PC-3 (cell line): ENCODE results near the gene VRTN. TPM values are rescaled to one million over a fixed set of nuclear protein-coding genes. Genes with fewer than 3 reads are reported as not detected.

Experiments used
- ATAC-seq: fragments of 200-7000 bp; cut with Tn5 transposase; 2 replicates; pipeline ENCODE4 v1.9.1; 2020; ENCODE audit warnings: mild to moderate bottlenecking, moderate library complexity
- Bru-seq: library from RNA; stranded (reverse); fragments of 400-500 nt; gene quantifications from one replicate; lab custom pipeline; 2021; lab: Mats Ljungman, UMichigan
- BruChase-seq, 2 experiments: library from RNA; stranded (reverse); fragments of 400-500 nt; gene quantifications; one replicate each; lab custom pipeline; 2021; lab: Mats Ljungman, UMichigan
- BruUV-seq: library from RNA; stranded (reverse); fragments of 400-500 nt; replicated peaks from 2 replicates; lab custom pipeline; 2021; lab: Mats Ljungman, UMichigan
- CTCF ChIA-PET: fragments of 300-600 bp; sonication (Branson Sonifier 250); formaldehyde crosslinking; loops from one replicate; lab custom pipeline; 2022; ENCODE audit warnings: antibody characterized with exemption; lab: Charles Lee
- POLR2A ChIA-PET: fragments of 300-600 bp; sonication (Branson Sonifier 250); formaldehyde crosslinking; loops from one replicate; lab custom pipeline; 2022; ENCODE audit warnings: antibody characterized with exemption; ENCODE audit not compliant: unreplicated experiment; lab: Charles Lee
- DNase-seq: peaks from one replicate; pipeline ENCODE4 v3.0.0-alpha.2; 2015
- H2AFZ ChIP-seq: fragments of 300-600 bp; sonication (generic); 2 replicates; pipeline ENCODE4 v1.6.0; 2016; ENCODE audit warnings: antibody characterized with exemption, low read length
- H3F3A ChIP-seq: fragments of 300-600 bp; sonication (generic); one replicate; pipeline ENCODE4 v1.6.0; 2017; ENCODE audit warnings: antibody characterized with exemption, low read length, control low read depth, mild to moderate bottlenecking; ENCODE audit not compliant: unreplicated experiment
- H3K27ac ChIP-seq: fragments of 300-600 bp; sonication (generic); 2 replicates; pipeline ENCODE4 v1.5.1; 2016; ENCODE audit warnings: mild to moderate bottlenecking, low read length
- H3K27me3 ChIP-seq: fragments of 300-600 bp; sonication (generic); 2 replicates; pipeline ENCODE4 v1.6.1; 2016; ENCODE audit warnings: low read length, mixed read lengths
- H3K36me3 ChIP-seq: fragments of 300-600 bp; sonication (generic); 2 replicates; pipeline ENCODE4 v1.6.1; 2016; ENCODE audit warnings: low read depth, mixed run types, low read length, mixed read lengths
- H3K4me1 ChIP-seq: fragments of 300-600 bp; sonication (generic); 2 replicates; pipeline ENCODE4 v1.5.1; 2016; ENCODE audit warnings: low read length; ENCODE audit not compliant: insufficient read depth
- H3K4me2 ChIP-seq: fragments of 300-600 bp; sonication (generic); 2 replicates; pipeline ENCODE4 v1.6.0; 2016; ENCODE audit warnings: low read length
- H3K4me3 ChIP-seq: fragments of 300-600 bp; sonication (generic); 2 replicates; pipeline ENCODE4 v1.5.1; 2016; ENCODE audit warnings: mild to moderate bottlenecking, low read length, mixed read lengths
- H3K79me2 ChIP-seq: fragments of 300-600 bp; sonication (generic); 2 replicates; pipeline ENCODE4 v1.6.1; 2017; ENCODE audit warnings: low read length, mixed read lengths
- H3K9ac ChIP-seq: fragments of 300-600 bp; sonication (generic); 2 replicates; pipeline ENCODE4 v1.6.0; 2016; ENCODE audit warnings: mild to moderate bottlenecking, low read length
- H3K9me2 ChIP-seq: fragments of 300-600 bp; sonication (generic); replicated peaks from 2 replicates; pipeline ENCODE4 v1.6.1; 2016; ENCODE audit warnings: mixed run types, low read length, mixed read lengths
- H3K9me3 ChIP-seq: fragments of 300-600 bp; sonication (generic); 2 replicates; pipeline ENCODE4 v1.6.1; 2016; ENCODE audit warnings: low read length, mixed read lengths
- H4K20me1 ChIP-seq: fragments of 300-600 bp; sonication (generic); 2 replicates; pipeline ENCODE4 v1.6.1; 2016; ENCODE audit warnings: low read length, mixed read lengths
- EZH2 ChIP-seq: fragments of 300-600 bp; sonication (generic); IDR thresholded peaks from one replicate; pipeline ENCODE4 v1.6.1; 2017; ENCODE audit warnings: antibody characterized with exemption, mild to moderate bottlenecking, low read length; ENCODE audit not compliant: unreplicated experiment
- EZH2phosphoT487 ChIP-seq: fragments of 300-600 bp; sonication (generic); IDR thresholded peaks from 2 replicates; pipeline ENCODE4 v1.6.1; 2018; ENCODE audit warnings: mild to moderate bottlenecking, antibody characterized with exemption, low read length, borderline replicate concordance
- intact Hi-C: fragments of 100-400 bp; cut with micrococcal nuclease; formaldehyde crosslinking; loops from 2 replicates; pipeline ENCODE4 v1.9.0; 2023
- long read RNA-seq: library from polyadenylated mRNA; unstranded; transcript quantifications from one replicate; pipeline ENCODE4 v2.0.0, GENCODE V29; 2021; ENCODE audit not compliant: unreplicated experiment
- total RNA-seq: library from RNA; depleted of rRNA; stranded (reverse); fragments of >200 nt; gene quantifications from 2 replicates; pipeline ENCODE4 v1.2.3, GENCODE V29; 2014; rRNA removed
- TF ChIP-seq, protein P1 (sequence below): fragments of 300-600 bp; sonication (generic); conservative IDR thresholded peaks from 2 replicates; pipeline ENCODE4 v1.5.1; 2017; ENCODE audit warnings: antibody characterized with exemption, low read depth, mild to moderate bottlenecking, low read length

Gene VRTN, protein sequence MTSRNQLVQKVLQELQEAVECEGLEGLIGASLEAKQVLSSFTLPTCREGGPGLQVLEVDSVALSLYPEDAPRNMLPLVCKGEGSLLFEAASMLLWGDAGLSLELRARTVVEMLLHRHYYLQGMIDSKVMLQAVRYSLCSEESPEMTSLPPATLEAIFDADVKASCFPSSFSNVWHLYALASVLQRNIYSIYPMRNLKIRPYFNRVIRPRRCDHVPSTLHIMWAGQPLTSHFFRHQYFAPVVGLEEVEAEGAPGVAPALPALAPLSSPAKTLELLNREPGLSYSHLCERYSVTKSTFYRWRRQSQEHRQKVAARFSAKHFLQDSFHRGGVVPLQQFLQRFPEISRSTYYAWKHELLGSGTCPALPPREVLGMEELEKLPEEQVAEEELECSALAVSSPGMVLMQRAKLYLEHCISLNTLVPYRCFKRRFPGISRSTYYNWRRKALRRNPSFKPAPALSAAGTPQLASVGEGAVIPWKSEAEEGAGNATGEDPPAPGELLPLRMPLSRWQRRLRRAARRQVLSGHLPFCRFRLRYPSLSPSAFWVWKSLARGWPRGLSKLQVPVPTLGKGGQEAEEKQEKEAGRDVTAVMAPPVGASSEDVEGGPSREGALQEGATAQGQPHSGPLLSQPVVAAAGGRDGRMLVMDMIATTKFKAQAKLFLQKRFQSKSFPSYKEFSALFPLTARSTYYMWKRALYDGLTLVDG
- total RNA-seq (not detected in 2 replicates), Bru-seq, nascent RNA (not detected), BruChase-seq, experiment 1, labeled RNA remaining after a 6-hour chase (not detected), BruChase-seq, experiment 2, labeled RNA remaining after a 2-hour chase (not detected)
- long read RNA-seq: 0 reads

DNA sequence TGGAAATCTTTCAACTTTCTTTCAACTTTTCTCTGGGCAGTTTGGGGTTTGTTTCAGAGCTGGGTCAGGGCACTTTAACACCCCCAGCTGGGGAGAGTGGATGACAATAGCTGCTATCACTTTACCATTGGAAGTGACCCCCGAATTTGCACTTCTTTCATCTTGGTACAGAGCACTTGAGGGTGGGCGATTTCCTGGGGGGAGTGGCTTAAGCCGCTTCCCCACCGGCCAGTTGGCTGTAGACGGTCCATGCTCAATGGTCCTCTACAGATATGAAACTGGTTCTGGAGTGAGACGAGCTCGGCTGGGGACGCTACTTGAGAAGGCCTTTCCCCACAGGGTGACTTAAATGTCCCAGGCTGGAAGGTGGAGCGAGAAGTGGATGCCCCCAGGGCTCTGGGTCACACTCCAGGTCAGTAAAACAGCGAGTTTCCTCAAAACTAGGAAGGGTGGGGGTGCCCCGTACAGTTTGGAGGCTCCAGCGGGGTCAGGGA, at the start of gene VRTN:
Gene VRTN (plus strand): TSS at position 231 of the 494 bp plus-strand sequence. CDS start 8,313 bp downstream, outside the sequence.
- Histone ChIP-seq H3K9ac (no peak within 1 kb of the TSS), H3K4me2 (no peak within 1 kb of the TSS), H2AFZ (no peak within 1 kb of the TSS), H3K9me2 (no peaks in the 10 kb centered on the region), H3K27ac (no peak within 1 kb of the TSS), H3F3A (no peaks in the 10 kb centered on the region), H3K4me3 (no peak within 1 kb of the TSS), H3K27me3 (peaks cover 30% of the 10 kb centered on the region), H3K9me3 (no peaks in the 10 kb centered on the region), H4K20me1 (no peaks in the 10 kb centered on the region), H3K79me2 (no peaks in the 10 kb centered on the region), H3K4me1 (no peaks in the 10 kb centered on the region), H3K36me3 (no peaks in the 10 kb centered on the region)
- intact Hi-C loops: no loop called here
- DNase-seq (no peak), ATAC-seq (no peak)
- ChIA-PET CTCF (interaction anchor here (0.6 kb wide), 1 partner anchor 322 kb away, joined by 4 read pairs; no protein-coding TSS in a partner anchor), POLR2A (no interaction called here)
- TF ChIP-seq EZH2phosphoT487 (no peak), EZH2 (no peak)
- TF ChIP-seq, protein P1, sequence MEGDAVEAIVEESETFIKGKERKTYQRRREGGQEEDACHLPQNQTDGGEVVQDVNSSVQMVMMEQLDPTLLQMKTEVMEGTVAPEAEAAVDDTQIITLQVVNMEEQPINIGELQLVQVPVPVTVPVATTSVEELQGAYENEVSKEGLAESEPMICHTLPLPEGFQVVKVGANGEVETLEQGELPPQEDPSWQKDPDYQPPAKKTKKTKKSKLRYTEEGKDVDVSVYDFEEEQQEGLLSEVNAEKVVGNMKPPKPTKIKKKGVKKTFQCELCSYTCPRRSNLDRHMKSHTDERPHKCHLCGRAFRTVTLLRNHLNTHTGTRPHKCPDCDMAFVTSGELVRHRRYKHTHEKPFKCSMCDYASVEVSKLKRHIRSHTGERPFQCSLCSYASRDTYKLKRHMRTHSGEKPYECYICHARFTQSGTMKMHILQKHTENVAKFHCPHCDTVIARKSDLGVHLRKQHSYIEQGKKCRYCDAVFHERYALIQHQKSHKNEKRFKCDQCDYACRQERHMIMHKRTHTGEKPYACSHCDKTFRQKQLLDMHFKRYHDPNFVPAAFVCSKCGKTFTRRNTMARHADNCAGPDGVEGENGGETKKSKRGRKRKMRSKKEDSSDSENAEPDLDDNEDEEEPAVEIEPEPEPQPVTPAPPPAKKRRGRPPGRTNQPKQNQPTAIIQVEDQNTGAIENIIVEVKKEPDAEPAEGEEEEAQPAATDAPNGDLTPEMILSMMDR: no peak
- no TSS peak for BruUV-seq

DNA sequence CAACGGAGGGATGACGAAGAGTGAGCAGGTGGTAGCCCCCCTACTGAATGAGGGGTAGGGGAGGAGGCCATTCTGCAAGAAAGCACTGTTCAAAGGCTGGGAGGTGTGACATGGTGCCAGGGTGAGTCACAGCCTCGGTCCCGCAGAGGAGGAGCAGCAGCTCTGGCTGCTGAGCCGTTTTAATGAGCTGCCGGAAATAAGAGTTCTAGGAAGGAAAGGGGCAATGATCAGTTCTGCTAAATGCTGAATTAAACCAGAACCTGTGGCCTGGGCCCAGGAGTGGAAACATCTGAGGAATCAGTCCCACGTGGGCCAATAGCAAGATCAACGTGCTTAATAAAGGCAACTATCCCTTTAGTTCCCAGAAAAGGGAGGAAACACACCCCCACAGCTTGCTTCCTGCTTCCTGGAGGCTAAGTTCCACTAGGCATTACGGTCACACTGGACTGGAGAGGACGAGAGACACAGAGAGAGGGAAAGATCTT, 49.2 kb upstream of the VRTN start:
- Histone ChIP-seq H3F3A (no peaks in the 10 kb centered on the region), H2AFZ (peak overlapping the region; percentile 63), H4K20me1 (no peaks in the 10 kb centered on the region), H3K9ac (no peak overlapping the region), H3K4me2 (peak overlapping the region; percentile 45), H3K36me3 (peaks cover 8% of the 10 kb centered on the region), H3K4me3 (no peak overlapping the region), H3K4me1 (peaks cover 17% of the 10 kb centered on the region; the same call in 1 of the 2 replicates), H3K27me3 (no peaks in the 10 kb centered on the region), H3K27ac (peak overlapping the region; percentile 45), H3K9me2 (no peaks in the 10 kb centered on the region), H3K79me2 (peaks cover 27% of the 10 kb centered on the region), H3K9me3 (no peaks in the 10 kb centered on the region)
- ChIA-PET CTCF (no interaction called here), POLR2A (no interaction called here)
- TF ChIP-seq EZH2 (no peak), EZH2phosphoT487 (no peak)
- TF ChIP-seq, protein P1: no peak
- DNase-seq (peak; percentile 31), ATAC-seq (peak; percentile 14; the same call in 1 of the 2 replicates)
- no TSS peak for BruUV-seq
- intact Hi-C loops: no loop called here
